Activated naive CD8-positive, alpha-beta T cell (primary cell): ENCODE data around the gene STPG3.
A peak's percentile ranks its signal among the peaks of the same experiment; 100 is the strongest.

Experiments
- H3K27ac Mint-ChIP-seq: one replicate; pipeline ENCODE4 v1.8.0; 2021; ENCODE audit warnings: mixed read lengths
- H3K27me3 Mint-ChIP-seq: one replicate; pipeline ENCODE4 v1.8.0; 2021; ENCODE audit warnings: mixed read lengths
- H3K36me3 Mint-ChIP-seq: one replicate; pipeline ENCODE4 v1.8.0; 2021; ENCODE audit warnings: mixed read lengths
- H3K4me1 Mint-ChIP-seq: one replicate; pipeline ENCODE4 v1.8.0; 2021; ENCODE audit warnings: low read depth, mixed read lengths
- H3K4me3 Mint-ChIP-seq: one replicate; pipeline ENCODE4 v1.8.0; 2021; ENCODE audit warnings: mild to moderate bottlenecking, mixed read lengths
- H3K9me3 Mint-ChIP-seq: one replicate; pipeline ENCODE4 v1.8.0; 2021; ENCODE audit warnings: low read depth, mixed read lengths

STPG3 gene

DNA sequence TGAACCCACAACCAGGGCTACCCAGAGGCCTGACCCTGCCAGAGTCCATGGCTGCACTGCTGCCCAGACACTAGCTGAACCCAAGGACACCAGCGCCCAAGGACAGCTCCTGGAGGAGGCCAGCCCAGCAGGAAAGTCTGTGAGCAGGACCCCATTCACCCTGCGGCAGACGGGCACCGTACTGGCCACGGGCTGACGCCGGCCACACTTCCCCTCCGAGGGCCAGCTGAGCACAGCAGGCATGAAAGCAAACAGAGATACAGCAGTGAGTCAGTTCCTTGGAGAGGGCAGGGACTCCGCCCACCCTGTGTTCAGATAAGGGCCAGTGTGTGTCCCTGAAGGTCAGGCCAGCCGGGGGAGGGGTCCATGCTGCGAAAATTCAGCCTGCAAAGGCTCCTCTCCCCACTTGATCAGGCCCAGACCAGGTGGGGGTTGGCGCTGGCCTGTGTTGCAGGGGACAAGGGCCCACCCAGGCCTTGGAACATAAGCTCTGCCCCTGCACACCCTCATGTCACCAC is 32.3 kb upstream of the STPG3 start:
- H3K36me3 Mint-ChIP-seq: no peaks in the 10 kb centered on the region
- no peak overlapping the region for H3K4me3 Mint-ChIP-seq
- H3K27me3 Mint-ChIP-seq: no peaks in the 10 kb centered on the region
- H3K9me3 Mint-ChIP-seq: no peaks in the 10 kb centered on the region
- H3K4me1 Mint-ChIP-seq: no peaks in the 10 kb centered on the region
- H3K27ac Mint-ChIP-seq: no peak overlapping the region

GRCh38 chr9:137219757-137220316 is 31.2 kb upstream of the STPG3 start:
- H3K27me3 Mint-ChIP-seq: no peaks in the 10 kb centered on the region
- no peak overlapping the region for H3K27ac Mint-ChIP-seq
- H3K36me3 Mint-ChIP-seq: no peaks in the 10 kb centered on the region
- H3K4me3 Mint-ChIP-seq: no peak overlapping the region
- no peaks in the 10 kb centered on the region for H3K9me3 Mint-ChIP-seq
- H3K4me1 Mint-ChIP-seq: peaks cover 2% of the 10 kb centered on the region

GRCh38 chr9:137220317-137221094 is 30.6 kb upstream of the STPG3 start:
- no peaks in the 10 kb centered on the region for H3K27me3 Mint-ChIP-seq
- no peaks in the 10 kb centered on the region for H3K9me3 Mint-ChIP-seq
- H3K4me3 Mint-ChIP-seq: peak overlapping the region; percentile 52
- peaks cover 2% of the 10 kb centered on the region for H3K4me1 Mint-ChIP-seq
- H3K36me3 Mint-ChIP-seq: no peaks in the 10 kb centered on the region
- H3K27ac Mint-ChIP-seq: no peak overlapping the region

DNA sequence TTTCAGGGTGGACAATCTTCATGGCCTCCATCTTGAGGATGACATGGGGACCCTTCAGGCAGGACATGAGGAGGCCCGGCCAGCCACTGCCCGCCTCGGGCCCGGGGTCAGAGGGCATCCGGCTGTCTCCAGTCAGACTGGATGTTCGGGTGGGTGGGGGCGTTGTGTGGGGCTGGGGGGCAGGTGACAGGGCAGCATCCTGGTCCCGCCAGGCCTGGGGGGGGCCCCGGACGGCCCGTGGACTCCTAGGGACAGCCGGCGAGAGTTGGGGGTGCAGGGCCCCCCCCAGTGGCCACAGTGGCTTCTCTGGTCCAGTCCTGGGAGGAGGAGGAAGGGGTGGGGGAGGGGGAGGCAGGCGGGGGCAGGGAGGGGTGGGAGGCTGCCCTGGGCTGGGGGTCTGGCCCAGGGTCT is 30.0 kb upstream of the STPG3 start:
- no peak overlapping the region for H3K27ac Mint-ChIP-seq
- H3K4me1 Mint-ChIP-seq: peaks cover 2% of the 10 kb centered on the region
- no peaks in the 10 kb centered on the region for H3K9me3 Mint-ChIP-seq
- H3K4me3 Mint-ChIP-seq: peak overlapping the region; percentile 52
- H3K36me3 Mint-ChIP-seq: no peaks in the 10 kb centered on the region
- H3K27me3 Mint-ChIP-seq: no peaks in the 10 kb centered on the region

- H3K4me3 Mint-ChIP-seq: no peak overlapping the region
Observed at GRCh38 chr9:137221506-137222111, 29.5 kb upstream of the STPG3 start.

GRCh38 chr9:137222190-137223077 is 28.7 kb upstream of the STPG3 start, which contains the start of gene RNF208:
RNF208 (minus strand) TSS chr9:137222240; CDS start chr9:137221212, 1,028 bp downstream.
- peaks cover 2% of the 10 kb centered on the region for H3K4me1 Mint-ChIP-seq
- no peak within 1 kb of the TSS for H3K27ac Mint-ChIP-seq
- H3K4me3 Mint-ChIP-seq: peak within 1 kb of the TSS; percentile 80
- no peaks in the 10 kb centered on the region for H3K9me3 Mint-ChIP-seq
- no peaks in the 10 kb centered on the region for H3K27me3 Mint-ChIP-seq
- H3K36me3 Mint-ChIP-seq: no peaks in the 10 kb centered on the region

More at GRCh38 chr9:137221506-137222111, 29.5 kb upstream of the STPG3 start:
- H3K27me3 Mint-ChIP-seq: no peaks in the 10 kb centered on the region
- no peak overlapping the region for H3K27ac Mint-ChIP-seq
- H3K4me1 Mint-ChIP-seq: peaks cover 2% of the 10 kb centered on the region
- H3K36me3 Mint-ChIP-seq: no peaks in the 10 kb centered on the region
- H3K9me3 Mint-ChIP-seq: no peaks in the 10 kb centered on the region

GRCh38 chr9:137223078-137223970 is 27.8 kb upstream of the STPG3 start:
- Mint-ChIP-seq H3K27ac (peak overlapping the region; percentile 50), H3K36me3 (no peaks in the 10 kb centered on the region), H3K4me3 (peak overlapping the region; percentile 80)

DNA sequence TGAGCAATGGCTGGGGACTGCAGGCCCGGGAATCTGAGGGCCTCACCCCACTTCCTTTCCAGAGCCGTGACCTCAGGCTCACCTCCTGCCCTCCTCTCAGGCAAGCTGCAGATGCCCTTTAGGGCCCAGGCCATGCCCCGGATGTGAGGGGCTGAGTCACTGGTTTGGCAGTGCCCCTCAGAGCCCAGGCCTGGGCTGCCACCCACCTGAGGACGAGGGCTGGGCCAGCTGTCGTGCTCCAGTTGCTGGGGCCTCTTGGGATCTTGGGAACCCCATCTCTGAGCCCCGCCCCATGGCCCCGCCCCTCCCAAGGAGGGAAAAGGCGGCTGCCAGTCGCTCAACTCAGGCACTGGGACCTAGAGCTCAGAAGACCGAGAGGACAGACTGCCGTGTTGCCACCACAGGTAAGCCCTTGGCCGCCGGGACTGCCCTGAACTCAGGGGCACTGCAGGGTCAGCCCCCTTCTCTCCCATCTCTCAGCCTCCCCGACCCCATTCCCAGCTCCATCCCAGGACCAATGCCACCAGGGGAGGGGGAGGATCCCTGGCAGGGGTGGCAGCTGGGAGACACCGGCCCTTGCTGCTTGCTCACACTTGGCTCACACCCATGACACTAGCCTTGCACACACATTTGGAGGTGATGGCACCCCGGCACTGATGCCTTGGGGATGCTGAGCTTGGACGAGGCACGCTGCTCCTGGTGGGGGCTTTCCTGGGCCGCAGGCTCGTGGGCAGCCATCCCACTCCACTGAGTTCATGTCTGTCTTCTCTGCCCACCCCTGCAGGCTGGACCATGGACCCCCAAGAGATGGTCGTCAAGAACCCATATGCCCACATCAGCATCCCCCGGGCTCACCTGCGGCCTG is 26.0 kb upstream of the STPG3 start, which contains the start of gene CYSRT1:
CYSRT1 (plus strand) TSS at position 345 of the 865 bp plus-strand sequence; CDS start at position 793, 448 bp downstream.
- Mint-ChIP-seq H3K4me1 (peaks cover 5% of the 10 kb centered on the region), H3K9me3 (no peaks in the 10 kb centered on the region), H3K27me3 (peaks cover 2% of the 10 kb centered on the region), H3K27ac (peak within 1 kb of the TSS; percentile 50), H3K36me3 (no peaks in the 10 kb centered on the region), H3K4me3 (peak within 1 kb of the TSS; percentile 80)

More at GRCh38 chr9:137223078-137223970, 27.8 kb upstream of the STPG3 start:
- Mint-ChIP-seq H3K9me3 (no peaks in the 10 kb centered on the region), H3K4me1 (peaks cover 5% of the 10 kb centered on the region), H3K27me3 (peaks cover 2% of the 10 kb centered on the region)

DNA sequence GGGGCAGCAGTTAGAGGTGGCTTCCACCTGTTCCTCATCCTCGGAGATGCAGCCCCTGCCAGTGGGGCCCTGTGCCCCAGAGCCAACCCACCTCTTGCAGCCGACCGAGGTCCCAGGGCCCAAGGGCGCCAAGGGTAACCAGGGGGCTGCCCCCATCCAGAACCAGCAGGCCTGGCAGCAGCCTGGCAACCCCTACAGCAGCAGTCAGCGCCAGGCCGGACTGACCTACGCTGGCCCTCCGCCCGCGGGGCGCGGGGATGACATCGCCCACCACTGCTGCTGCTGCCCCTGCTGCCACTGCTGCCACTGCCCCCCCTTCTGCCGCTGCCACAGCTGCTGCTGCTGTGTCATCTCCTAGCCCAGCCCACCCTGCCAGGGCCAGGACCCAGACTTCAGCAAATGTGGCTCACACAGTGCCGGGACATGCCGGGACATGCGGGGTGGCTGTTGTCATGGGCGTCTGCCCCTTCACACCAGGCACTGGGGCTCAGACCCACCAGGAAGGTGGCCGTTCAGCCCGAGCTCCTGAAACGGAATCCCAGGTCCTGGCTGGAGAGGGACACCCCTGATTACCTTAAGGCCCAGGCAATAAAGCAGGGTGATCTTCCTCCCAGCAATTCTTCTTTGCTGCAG is 25.3 kb upstream of the STPG3 start:
- H3K9me3 Mint-ChIP-seq: no peaks in the 10 kb centered on the region
- H3K36me3 Mint-ChIP-seq: no peaks in the 10 kb centered on the region
- H3K27ac Mint-ChIP-seq: no peak overlapping the region
- no peak overlapping the region for H3K4me3 Mint-ChIP-seq
- H3K27me3 Mint-ChIP-seq: peaks cover 2% of the 10 kb centered on the region
- H3K4me1 Mint-ChIP-seq: peaks cover 5% of the 10 kb centered on the region

DNA sequence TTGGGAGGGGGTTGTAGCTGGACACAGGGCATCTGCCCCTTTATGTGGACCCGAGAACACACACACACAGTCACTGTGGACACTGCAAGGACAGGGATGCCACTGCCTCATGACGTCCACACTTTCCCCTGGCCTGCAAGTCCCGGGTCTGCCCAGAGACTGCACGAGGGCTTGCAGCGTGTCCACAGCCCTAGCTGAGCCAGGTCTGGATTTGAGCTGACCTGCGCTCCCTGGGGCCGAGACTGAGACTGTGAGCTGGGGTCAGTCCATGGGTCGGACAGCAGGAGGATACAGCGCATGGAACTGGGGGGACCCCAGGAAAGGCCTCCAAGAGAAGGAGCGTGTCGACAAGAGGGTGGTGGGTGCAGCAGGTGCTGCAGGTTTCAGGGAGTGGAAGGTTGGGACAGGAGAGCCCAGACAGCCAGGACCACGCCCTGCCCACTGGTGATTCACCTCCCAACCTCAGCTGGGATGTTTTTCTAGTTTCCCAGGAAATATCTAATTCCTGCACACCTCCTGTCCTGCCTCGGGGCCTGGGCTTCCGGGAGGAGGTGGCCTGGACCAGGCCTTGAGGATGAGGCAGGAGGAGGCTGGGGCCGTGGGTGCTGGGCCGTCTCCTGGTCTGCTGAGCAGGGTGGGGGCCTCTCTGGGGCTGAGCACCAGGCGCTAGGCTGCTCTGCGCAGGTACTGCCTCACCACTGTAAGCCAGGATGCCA is 24.6 kb upstream of the STPG3 start:
- peaks cover 2% of the 10 kb centered on the region for H3K27me3 Mint-ChIP-seq
- H3K9me3 Mint-ChIP-seq: no peaks in the 10 kb centered on the region
- no peaks in the 10 kb centered on the region for H3K36me3 Mint-ChIP-seq
- no peak overlapping the region for H3K4me3 Mint-ChIP-seq
- peaks cover 5% of the 10 kb centered on the region for H3K4me1 Mint-ChIP-seq
- no peak overlapping the region for H3K27ac Mint-ChIP-seq

DNA sequence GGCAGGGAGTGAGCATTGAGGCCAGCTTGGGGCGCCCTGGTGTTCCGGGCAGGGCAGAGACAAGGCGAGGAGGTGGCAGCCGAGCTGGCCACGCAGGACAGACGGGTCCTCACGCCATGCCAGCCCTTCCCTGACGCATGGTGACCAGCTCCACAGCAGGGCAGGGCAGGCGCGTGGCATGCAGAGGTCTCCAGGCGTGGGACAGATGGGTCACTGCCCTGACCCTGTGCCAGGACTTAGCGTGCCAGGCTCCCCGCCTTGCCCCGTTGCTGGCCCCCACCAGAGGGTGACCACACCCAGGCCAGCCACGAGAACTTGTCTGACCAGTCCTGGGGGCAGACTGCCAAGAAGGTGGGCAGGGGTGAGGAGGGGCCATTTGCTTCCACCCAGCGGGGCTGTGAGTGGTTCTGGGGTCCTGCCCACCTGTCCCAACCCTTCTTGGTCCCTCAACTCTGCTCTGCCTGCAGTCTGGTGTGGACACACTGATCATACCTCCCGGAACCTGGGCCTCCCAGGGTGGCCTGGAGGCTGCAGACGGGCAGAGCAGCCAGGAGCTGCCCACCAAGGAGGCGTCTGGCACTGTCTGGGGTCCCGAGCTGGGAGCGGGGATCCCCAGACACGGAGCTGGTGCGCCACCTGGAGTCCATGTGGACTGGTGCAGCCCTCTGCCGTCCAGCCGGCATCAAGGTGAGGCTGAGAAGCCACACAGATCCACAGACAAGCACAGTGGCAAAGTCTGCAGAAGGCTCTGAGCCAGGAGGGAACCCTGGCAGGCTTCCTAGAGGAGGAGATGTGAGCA is 23.8 kb upstream of the STPG3 start, which contains the start of gene RNF224:
RNF224 (plus strand) TSS at position 449 of the 799 bp plus-strand sequence. CDS start 834 bp downstream, outside the sequence.
- Mint-ChIP-seq H3K4me3 (no peak within 1 kb of the TSS), H3K9me3 (no peaks in the 10 kb centered on the region), H3K4me1 (peaks cover 5% of the 10 kb centered on the region), H3K27me3 (peaks cover 2% of the 10 kb centered on the region), H3K27ac (no peak within 1 kb of the TSS), H3K36me3 (no peaks in the 10 kb centered on the region)
